Left renal pelvis (tissue), 4 donors: Measurements from ENCODE around the gene KRTAP5-2. TPM values are rescaled to one million over a fixed set of nuclear protein-coding genes. Genes with fewer than 3 reads are reported as not detected.
"Not testable (repeated sequence)": the region's sequence is repeated elsewhere in the genome, so short reads cannot be mapped to it uniquely, and the experiment has no call there.

Experiments used
- DNase-seq, 4 donors: peaks; one replicate each; pipeline ENCODE4 v3.0.0-alpha.2; 2013; ENCODE audit warnings: low read depth in 4 of 4, low spot score in 3 of 4
- polyA plus RNA-seq, 4 donors: library from polyadenylated mRNA; unstranded; fragments of 120-200 nt; gene quantifications; one replicate each; pipeline ENCODE4 v1.2.1, GENCODE V29; 2013; ENCODE audit not compliant: insufficient read length in 4 of 4

Gene KRTAP5-2
- polyA plus RNA-seq, 4 donors = not detected

DNA sequence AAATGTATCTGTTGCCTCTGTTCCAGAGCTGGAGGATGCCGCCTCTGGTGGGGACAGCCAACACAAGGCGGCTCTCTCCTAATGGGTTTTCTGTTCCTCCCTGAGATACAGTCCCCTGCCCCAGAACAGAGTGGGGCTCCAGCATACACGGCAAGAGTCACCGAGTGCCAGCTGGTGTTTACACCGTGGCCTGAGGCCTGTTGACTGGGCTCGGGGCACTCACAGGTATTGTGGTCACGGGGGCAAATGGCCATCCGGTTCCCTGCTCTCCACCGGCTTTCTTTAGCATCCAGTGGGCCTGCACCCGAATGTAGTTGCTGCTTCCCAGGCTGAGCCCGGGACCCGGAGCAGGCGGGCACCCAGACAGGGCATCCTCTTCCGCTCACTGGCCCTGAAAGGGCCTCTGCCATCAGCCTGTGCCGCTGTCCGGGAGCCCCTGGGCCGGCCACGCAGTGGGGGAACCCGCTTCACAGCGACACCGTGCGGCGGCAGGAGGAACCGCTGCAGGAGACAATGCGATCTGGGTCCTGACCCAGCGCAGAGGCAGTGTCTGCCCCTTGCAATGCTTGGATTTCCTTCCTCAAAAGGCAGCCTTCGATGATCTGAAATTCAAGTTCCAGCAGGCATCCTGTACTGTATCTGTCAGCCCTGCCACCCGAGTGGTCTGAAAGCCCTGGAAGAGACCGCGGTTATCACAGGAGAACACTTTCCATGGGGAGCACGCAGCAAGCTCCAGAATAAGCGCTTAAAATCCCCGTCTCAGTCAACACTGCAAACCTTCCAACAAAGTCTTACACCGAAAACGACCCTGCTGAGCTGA lies 30.6 kb upstream of the KRTAP5-2 start:
- peak in 1 of 4 donors; percentile 28 for DNase-seq

GRCh38 chr11:1625541-1625940 lies 27.4 kb upstream of the KRTAP5-2 start:
- DNase-seq = no peak

DNA sequence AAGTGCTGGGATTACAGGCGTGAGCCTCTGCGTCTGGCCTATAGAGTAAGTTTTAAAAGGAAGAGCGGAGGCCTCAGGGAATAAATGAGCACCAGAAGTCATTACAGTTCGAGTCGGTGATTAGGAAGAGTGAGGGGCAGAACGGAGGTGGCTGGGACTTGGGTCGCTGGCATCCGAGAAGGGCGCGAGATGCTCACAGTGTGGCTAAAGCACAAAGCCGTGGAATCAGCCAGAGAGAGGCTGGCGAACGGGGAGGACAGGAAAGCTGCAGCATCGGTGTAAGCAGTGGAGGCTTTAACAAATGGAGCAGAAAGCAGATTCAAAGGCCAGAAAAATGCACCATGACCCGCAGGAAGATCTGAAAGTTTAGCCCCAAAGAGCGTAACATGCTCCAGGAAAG lies 26.5 kb upstream of the KRTAP5-2 start:
- DNase-seq = no peak

DNA sequence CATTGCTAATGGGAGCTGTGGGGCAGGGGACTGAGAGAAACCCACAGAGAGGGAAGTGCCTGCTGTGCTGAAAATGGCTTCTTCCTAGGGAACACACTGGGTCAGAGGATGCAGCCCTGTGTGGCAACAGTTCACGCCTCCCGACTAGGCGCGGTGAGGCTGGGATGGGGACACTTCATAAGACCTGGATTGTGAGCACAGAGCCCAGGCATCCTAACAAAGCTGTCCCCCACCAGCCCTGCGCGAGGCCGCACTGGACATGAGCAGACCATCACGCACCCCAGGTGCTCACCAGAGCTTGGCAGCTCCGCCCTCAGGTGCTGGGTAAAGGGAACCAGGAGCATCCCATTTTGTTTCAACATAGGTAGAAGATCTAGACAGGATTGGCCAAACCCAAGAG lies 25.6 kb upstream of the KRTAP5-2 start:
- DNase-seq = no peak

DNA sequence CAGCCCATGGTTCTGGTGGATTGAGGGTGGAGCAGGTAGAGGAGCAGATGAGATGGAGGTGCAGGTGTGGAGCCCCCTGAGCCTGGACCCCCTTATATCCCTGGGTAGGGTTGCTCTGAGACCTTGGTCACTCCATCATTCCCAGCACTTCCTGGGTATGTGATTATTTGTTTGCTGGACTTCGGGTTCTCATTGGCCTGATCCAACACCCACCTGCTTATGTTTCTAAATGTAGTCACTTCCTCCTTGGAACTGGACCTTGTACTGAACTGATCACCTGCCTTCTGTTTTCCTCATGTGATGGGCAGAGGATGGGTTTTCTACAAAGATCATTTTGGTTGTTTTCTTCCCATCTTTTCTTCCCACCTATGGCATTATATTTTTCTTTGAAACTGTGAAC lies 24.0 kb upstream of the KRTAP5-2 start, which contains the start of gene KRTAP5-4:
Gene KRTAP5-4 (minus strand): TSS at position 53 of the 400 bp plus-strand sequence. CDS start 45 bp downstream, at position 8.
- DNase-seq = no peak

- no peak for DNase-seq
Measured at GRCh38 chr11:1619449-1619848, 21.4 kb upstream of the KRTAP5-2 start.

GRCh38 chr11:1618231-1618630 lies 20.1 kb upstream of the KRTAP5-2 start:
- DNase-seq = no peak

GRCh38 chr11:1608363-1608762 lies 10.3 kb upstream of the KRTAP5-2 start, which contains the start of gene KRTAP5-3:
Gene KRTAP5-3, minus strand, starts transcription at chr11:1608463. Its CDS starts 78 bp downstream, at chr11:1608385.
- DNase-seq = no peak

GRCh38 chr11:1607901-1608300 lies 9.8 kb upstream of the KRTAP5-2 start:
- DNase-seq = not testable (repeated sequence)

DNA sequence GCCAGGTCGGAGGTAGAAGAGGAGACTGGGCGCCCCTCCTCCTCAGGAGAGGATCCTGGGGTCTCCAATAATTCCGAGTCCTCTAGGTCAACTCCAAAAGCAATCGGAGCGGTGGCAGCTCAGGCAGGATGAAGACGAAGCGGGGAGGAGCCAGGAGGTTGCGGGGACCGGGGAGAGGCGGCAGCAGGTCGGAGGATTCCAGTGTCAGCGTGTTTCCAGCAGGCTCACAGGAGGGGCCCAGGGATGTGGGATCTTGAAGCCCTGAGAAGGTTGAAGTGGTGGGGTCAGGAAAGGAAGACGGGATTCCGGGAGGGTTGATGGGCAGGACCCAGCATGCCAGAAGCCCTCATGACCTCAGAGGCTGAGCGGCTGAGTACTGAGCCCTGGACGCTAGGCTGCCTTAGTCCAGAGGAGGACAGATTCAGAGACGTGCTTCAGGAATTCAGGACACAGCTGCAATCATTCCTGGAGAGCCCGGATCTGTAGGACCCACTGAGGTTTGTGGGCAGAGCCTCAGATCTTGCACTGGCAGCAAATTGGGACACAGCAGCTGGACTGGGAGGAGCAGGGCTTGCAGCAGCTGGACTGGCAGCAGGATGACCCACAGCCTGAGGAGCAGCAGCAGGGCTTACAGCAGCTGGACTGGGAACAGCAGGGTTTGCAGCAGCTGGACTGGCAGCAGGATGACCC lies 9.2 kb upstream of the KRTAP5-2 start:
- DNase-seq = not testable (repeated sequence)

DNA sequence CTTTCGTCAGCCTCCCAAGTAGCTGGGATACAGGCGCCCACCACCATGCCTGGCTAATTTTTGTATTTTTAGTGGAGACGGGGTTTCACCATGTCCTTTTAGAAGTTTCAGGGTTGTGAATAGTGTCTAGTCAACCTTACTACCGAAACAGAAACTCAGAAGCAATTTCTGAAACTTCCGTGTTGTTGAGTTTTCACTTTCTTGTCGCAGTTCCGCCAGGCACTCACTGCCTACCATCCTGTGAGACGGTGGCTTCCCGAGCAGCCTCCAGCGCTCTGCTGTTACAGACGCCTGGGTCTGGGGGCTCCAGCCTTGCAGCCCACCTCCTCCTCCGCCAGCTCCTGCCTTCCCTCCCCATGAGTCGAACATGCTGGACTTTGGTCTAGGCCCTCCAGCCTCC lies 7.8 kb upstream of the KRTAP5-2 start:
- DNase-seq = not testable (repeated sequence)

- no peak for DNase-seq
Measured at GRCh38 chr11:1604711-1605110, 6.6 kb upstream of the KRTAP5-2 start.

DNA sequence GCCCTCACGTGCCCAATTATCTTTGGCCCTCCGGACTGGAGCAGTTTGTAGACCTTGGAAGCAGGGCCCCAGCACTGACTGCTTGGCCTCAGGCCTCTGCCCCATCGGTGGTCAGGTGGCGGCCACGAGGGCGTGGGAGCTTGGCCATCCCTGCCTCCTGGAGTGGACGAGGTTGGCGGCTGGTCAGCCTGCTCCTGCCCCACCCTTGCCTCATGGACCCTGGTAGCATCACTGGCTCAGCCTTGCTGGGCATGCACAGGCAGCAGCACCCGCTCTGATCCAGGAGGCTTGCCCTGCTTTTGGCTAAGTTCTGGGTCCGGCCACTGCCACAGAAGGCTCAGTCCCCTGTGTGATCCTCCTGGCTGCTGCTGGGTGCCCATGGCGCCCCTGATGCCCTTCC lies 6.1 kb upstream of the KRTAP5-2 start:
- DNase-seq = no peak

- no peak for DNase-seq
Measured at GRCh38 chr11:1603629-1604028, 5.5 kb upstream of the KRTAP5-2 start.

- DNase-seq = not testable (repeated sequence)
Measured at GRCh38 chr11:1601663-1602062, 3.6 kb upstream of the KRTAP5-2 start.

DNA sequence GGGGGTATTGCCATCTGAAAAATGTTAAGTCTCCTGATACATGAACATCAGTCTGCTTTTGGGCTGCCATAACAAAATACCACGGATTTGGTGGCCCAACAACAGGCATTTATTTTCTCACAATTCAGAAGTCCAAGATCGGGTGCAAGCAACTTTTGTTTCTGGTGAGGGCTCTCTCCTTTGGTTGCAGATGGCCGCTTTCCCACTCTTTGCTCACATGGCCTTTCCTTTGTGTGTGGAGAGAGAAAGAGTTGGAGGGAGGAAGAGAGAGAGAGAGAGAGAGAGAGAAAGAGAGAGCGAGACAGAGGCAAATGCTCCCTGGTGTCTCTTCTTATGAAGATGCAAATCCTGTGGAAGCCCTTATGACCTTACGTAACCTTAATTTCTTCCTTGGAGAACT lies 2.5 kb upstream of the KRTAP5-2 start:
- no peak for DNase-seq

DNA sequence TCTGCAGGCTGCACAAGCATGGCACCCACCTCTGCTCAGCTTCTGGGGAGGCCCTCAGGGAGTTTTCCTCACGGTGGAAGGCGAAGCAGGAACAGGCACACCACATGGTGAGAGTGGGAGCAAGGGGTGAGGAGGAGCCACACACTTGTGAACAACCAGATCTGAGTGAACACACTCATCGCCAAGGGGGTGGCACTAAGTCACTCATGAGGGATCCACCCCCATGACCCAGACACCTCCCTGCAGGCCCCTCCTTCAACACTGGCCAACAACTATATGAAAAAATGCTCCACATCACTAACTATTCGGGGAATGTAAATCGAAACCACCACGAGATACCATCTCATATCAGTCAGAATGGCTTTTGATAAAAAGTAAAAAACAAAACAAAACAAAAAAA lies 722 bp upstream of the KRTAP5-2 start:
- no peak for DNase-seq

- not testable (repeated sequence) for DNase-seq
Measured at GRCh38 chr11:1598406-1598805, 312 bp upstream of the KRTAP5-2 start.

GRCh38 chr11:1597331-1597993 lies 632 bp downstream of the KRTAP5-2 start:
- no peak for DNase-seq

DNA sequence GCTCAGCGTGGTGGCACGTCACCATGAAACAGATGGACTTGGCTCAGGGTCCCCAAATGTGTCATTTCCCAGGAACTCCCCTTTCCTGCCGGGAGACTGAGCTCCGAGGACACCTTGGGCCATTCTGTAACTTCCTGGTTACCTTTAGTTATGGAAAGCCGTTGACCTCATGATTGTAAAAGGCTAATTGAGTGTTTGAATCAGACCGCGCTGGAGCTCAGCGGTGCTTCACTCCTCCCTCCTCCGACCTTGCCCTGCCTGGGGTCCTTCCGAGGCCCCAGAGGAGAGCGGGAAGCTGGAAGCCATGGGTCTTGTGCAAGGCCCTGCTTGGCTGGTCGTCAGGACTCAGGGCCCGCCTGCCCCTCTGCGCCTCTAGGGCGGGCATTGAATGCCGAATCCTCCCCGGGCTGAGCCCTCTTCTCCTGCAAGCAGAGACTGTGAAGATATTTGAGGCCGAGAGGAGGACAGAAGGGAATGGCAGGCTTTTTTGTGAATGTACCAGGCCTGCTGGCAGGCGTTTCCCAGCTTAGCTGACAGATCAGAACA lies 1.4 kb downstream of the KRTAP5-2 start:
- not testable (repeated sequence) for DNase-seq

GRCh38 chr11:1595994-1596575 lies 2.0 kb downstream of the KRTAP5-2 start:
- not testable (repeated sequence) for DNase-seq
